Mucosa of descending colon (tissue), 3 donors: ENCODE measurements around the gene ARID1B. TPM values are rescaled to one million over a fixed set of nuclear protein-coding genes. Genes with fewer than 3 reads are reported as not detected.

Experiments used
- ATAC-seq: fragments of 200-7000 bp; cut with Tn5 transposase; one replicate; pipeline ENCODE4 v1.9.1; 2020; ENCODE audit warnings: mild to moderate bottlenecking, moderate library complexity
- DNase-seq, 3 donors: peaks; one replicate each; pipeline ENCODE4 v3.0.0-alpha.2; 2020
- H3K36me3 ChIP-seq: fragments of 200-600 bp; one replicate; pipeline ENCODE4 v1.8.0; 2021; ENCODE audit warnings: low read depth, mild to moderate bottlenecking
- H3K4me1 ChIP-seq: fragments of 200-600 bp; one replicate; pipeline ENCODE4 v1.8.0; 2021; ENCODE audit warnings: low read depth, mild to moderate bottlenecking
- H3K4me3 ChIP-seq: fragments of 200-600 bp; one replicate; pipeline ENCODE4 v1.8.0; 2021; ENCODE audit warnings: mild to moderate bottlenecking
- H3K9me3 ChIP-seq: fragments of 200-600 bp; one replicate; pipeline ENCODE4 v1.8.0; 2021; ENCODE audit warnings: mild to moderate bottlenecking
- intact Hi-C, 2 donors: fragments of 100-400 bp; cut with DNase I in 1 of 2; cut with micrococcal nuclease in 1 of 2; formaldehyde crosslinking; loops; one replicate each; pipeline versions ENCODE4 v1.11.0 to v1.11.1; 2022; cut with DNase I, micrococcal nuclease
- total RNA-seq, 3 donors: library from RNA; stranded (reverse); fragmentation: NEBNext Ultra II Directional in 2 of 3; extraction: Animal tissue kit (Norgen Biotek cat#: 25700) in 2 of 3; gene quantifications; one replicate each; pipeline versions ENCODE4 v1.2.1 to v1.2.4, GENCODE V29; 2021 to 2023
- TF ChIP-seq, protein P1 (sequence below): fragments of 200-600 bp; IDR thresholded peaks from one replicate; pipeline ENCODE4 v1.8.0; 2022; ENCODE audit warnings: antibody characterized with exemption, mild to moderate bottlenecking
- donor health status: DM: no; HTN: no; CAD: no; lungs with moderate emphysema.
- donor health status: DM: no; HTN: no; CAD: no.
- donor health status: DM: no; HTN: yes; CAD: no.

The ARID1B gene
- total RNA-seq, 3 donors from 2014 or later, result 71.8 to 102 (median 101) TPM

DNA sequence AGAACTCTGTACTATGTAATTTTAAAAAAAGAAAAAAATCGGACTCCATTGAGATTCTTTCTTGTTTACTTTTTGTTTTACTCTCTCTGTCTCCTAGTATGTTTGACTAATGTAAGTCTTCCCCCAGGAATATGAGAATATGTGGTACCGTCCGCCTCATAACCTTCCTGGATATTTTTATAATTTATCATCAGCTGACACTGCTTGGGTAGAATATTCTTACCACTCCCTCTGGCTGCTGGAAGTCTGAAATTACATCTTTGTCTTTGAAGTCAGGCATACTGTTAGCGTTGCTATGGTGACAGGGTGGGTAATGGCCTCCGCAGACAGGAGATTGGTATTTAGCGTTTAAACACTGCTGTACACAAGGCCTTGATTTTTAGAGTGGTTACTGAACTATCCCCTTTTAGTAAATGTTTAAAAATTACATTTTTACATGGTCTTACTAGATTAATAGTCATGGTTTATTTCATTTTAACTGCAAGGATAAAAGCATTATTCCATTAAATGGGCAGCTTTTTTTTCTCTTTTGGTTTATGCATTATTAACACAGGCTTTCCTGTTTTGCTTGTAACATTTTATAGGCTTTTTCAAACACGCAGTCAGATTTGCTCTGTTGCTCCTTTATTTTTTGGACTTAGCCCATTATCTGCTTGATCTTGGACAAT lies 176.4 kb downstream of the ARID1B start:
- Histone ChIP-seq H3K9me3 (no peaks in the 10 kb centered on the region), H3K36me3 (no peaks in the 10 kb centered on the region), H3K4me3 (no peak overlapping the region), H3K4me1 (peaks cover 33% of the 10 kb centered on the region)
- TF ChIP-seq, protein P1, sequence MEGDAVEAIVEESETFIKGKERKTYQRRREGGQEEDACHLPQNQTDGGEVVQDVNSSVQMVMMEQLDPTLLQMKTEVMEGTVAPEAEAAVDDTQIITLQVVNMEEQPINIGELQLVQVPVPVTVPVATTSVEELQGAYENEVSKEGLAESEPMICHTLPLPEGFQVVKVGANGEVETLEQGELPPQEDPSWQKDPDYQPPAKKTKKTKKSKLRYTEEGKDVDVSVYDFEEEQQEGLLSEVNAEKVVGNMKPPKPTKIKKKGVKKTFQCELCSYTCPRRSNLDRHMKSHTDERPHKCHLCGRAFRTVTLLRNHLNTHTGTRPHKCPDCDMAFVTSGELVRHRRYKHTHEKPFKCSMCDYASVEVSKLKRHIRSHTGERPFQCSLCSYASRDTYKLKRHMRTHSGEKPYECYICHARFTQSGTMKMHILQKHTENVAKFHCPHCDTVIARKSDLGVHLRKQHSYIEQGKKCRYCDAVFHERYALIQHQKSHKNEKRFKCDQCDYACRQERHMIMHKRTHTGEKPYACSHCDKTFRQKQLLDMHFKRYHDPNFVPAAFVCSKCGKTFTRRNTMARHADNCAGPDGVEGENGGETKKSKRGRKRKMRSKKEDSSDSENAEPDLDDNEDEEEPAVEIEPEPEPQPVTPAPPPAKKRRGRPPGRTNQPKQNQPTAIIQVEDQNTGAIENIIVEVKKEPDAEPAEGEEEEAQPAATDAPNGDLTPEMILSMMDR, result no peak
- no peak for DNase-seq
- ATAC-seq, result peak; percentile 77
- intact Hi-C loops, result no loop called here

DNA sequence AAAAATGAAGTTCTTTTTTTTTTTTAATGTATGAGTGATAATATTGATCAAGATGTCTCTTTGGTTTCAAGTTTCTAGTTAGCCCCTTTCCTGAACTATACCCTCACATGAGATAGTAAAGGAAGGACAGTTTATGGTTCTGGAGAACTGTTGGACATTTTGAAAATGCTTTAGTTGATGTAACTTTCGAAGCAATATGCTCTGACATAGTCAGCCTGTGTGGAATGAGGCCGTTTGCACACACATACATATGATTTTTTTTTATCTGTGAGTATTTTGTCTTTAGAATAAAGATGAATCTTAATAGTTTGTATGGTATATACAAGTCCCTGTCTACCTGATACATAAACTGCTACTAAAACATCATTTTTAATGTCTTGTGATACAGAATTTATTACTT lies 177.0 kb downstream of the ARID1B start:
- H3K9me3 ChIP-seq, result no peaks in the 10 kb centered on the region
- no peak for ATAC-seq
- no peak overlapping the region for H3K4me3 ChIP-seq
- H3K36me3 ChIP-seq, result no peaks in the 10 kb centered on the region
- intact Hi-C loops, result no loop called here
- no peak for DNase-seq
- TF ChIP-seq, protein P1, result no peak
- H3K4me1 ChIP-seq, result peaks cover 30% of the 10 kb centered on the region

DNA sequence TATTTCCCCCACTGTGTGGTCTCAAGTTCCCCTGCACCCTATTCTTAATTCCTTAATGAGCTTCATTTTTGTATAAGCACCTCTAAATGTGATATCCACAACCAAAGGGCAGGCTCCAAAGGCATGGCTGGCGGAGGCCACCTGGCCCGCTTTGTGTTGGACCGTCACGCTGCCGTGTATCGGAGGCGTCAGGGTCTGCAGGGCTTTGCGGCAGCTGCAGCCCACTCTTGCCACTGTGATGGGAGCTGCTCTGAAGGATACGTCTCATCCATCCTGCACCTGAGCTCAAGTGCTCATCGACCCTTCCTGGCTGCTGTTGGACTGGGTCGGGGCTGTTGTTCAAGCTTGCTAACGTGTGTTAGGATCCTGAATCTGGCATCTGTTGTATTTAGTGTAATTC lies 177.6 kb downstream of the ARID1B start:
- Histone ChIP-seq H3K4me1 (peaks cover 25% of the 10 kb centered on the region), H3K9me3 (no peaks in the 10 kb centered on the region), H3K36me3 (no peaks in the 10 kb centered on the region), H3K4me3 (no peak overlapping the region)
- intact Hi-C loops, result no loop called here
- no peak for ATAC-seq
- no peak for DNase-seq
- TF ChIP-seq, protein P1, result no peak

DNA sequence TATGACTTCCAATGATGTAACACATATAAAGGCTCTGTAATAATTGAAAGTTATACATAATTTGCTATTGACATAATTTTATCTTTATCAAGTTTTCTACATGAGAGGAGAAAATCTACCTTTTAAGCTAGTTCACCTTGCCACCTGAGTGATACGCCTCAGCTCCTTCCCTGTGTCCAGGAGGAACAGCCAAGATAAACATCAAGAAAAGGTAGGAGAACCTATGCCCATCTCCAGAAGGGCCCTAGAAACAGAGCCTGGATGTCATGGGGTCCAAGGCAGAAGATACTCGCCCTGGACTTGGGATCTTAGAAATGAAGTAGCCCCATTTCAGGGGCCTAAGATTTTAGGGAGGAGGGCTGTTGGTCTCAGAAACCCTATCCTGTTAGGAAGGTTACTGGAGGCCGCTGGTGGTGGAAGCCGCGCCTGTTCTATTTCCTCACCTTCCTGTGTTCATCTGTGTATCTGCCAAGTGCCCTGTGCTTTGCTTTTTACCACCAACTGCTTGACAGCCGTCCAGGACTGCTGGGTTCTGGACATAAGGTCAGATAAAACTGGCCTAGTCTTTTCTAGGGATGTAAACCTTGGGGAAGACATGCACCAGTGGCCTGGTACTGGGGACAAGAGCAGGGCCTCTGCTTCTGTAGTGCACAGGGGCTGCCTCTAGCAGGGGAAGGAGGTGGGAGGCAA lies 178.5 kb downstream of the ARID1B start:
- peak in 1 of 3 donors; percentile 48 for DNase-seq
- peak; percentile 73 for ATAC-seq
- Histone ChIP-seq H3K36me3 (no peaks in the 10 kb centered on the region), H3K4me3 (no peak overlapping the region), H3K9me3 (no peaks in the 10 kb centered on the region), H3K4me1 (peaks cover 25% of the 10 kb centered on the region)
- intact Hi-C loops, result no loop called here
- TF ChIP-seq, protein P1, result no peak

DNA sequence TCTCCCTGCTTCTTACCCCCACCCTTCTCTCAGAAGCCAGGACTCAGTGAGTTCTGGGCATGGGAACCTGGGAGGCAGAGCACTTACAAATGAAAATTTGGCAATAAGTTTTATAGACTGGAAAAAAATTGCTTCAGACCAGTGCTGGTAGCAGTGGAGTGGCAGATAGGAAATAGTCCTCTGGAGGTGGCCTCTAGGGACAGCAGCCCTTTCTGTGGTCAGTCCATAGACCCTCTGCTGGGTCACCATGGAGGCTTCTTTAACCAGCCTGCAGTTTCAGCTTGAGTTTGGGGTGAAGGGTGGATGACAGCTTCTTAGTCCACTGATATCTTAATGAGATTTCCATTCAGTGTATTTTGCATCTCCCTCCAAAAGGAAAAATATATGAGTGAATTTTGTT lies 179.1 kb downstream of the ARID1B start:
- ATAC-seq (no peak), DNase-seq (no peak)
- Histone ChIP-seq H3K9me3 (no peaks in the 10 kb centered on the region), H3K4me3 (no peak overlapping the region), H3K4me1 (peaks cover 25% of the 10 kb centered on the region), H3K36me3 (no peaks in the 10 kb centered on the region)
- TF ChIP-seq, protein P1, result no peak
- intact Hi-C loops, result no loop called here
